ENCODE measurements around the gene RNF41. TPM values are rescaled to one million over a fixed set of nuclear protein-coding genes. Genes with fewer than 3 reads are reported as not detected.
"Not testable (repeated sequence)": the region's sequence is repeated elsewhere in the genome, so short reads cannot be mapped to it uniquely, and the experiment has no call there.

Gene RNF41
- total RNA-seq (10 to 100 TPM; 50.9 to 61.4 TPM), polyA plus RNA-seq (10 to 100 TPM; 32.9 to 39.3 TPM)
- long read RNA-seq, donor 1, full-length matches to known transcripts = 143 of 182 reads
- long read RNA-seq, donor 1, partial matches to known transcripts = 17 of 182 reads
- long read RNA-seq, donor 1, other reads (novel, unspliced or antisense) = 22 of 182 reads
- long read RNA-seq, donor 2, full-length matches to known transcripts = 16 of 23 reads
- long read RNA-seq, donor 2, partial matches to known transcripts = 0 of 23 reads
- long read RNA-seq, donor 2, other reads (novel, unspliced or antisense) = 7 of 23 reads

GRCh38 chr12:56221757-56222530, at the start of gene RNF41:
Gene RNF41, minus strand, starts transcription at chr12:56221922. Its CDS starts 7,875 bp downstream, at chr12:56214047.
- Histone ChIP-seq H3K4me3 (ENCODE audit: low read length in 2 of 2) (peak within 1 kb of the TSS; percentile 60 to 74), H3K27ac (ENCODE audit: low read depth in 1 of 2, low read length in 2 of 2) (peak within 1 kb of the TSS; percentile 83 to 96), H3K9me3 (ENCODE audit: control insufficient read depth, low read length) (no peaks in the 10 kb centered on the region), H3K4me1 (ENCODE audit: control insufficient read depth in 1 of 2, insufficient read depth in 2 of 2, low read length in 2 of 2) (no peaks in the 10 kb centered on the region), H3K36me3 (ENCODE audit: control insufficient read depth in 1 of 2, insufficient read depth in 2 of 2, low read length in 1 of 2) (no peaks in the 10 kb centered on the region), H3K27me3 (ENCODE audit: control insufficient read depth in 1 of 2, insufficient read depth in 2 of 2, low read length in 1 of 2) (no peaks in the 10 kb centered on the region)
- WGBS, 2 donors = 1% methylated on average over 40 to 42 of the region's 42 CpGs
- ATAC-seq (ENCODE audit: low FRiP score) (peak; percentile 94), DNase-seq (peak; percentile 98 to 99)
- intact Hi-C loops (cut with DNase I) = loop anchor here in 1 of 2 donors (5.0 kb wide), 1 partner anchor 35 kb away; the partner anchor contains the start of gene ANKRD52

DNA sequence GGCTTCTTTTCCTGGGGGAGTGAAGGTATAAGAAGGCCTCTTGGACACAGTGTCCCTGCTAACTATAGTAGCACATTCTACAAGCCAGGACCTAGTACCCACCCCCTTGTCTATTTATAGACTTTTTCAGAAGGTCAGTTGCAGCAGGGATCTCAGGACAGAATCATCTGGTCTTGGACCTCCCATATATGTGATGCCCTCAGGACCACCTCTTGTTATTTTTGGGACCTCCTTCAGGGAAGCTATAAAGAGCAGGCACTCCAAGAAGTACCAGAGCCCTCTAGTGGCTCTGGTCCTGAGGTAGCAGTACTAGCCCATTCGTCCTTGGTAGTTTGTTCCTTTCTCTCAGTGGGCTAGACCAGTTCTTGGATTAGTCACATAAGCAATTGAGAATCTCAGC, 49.3 kb upstream of the RNF41 start:
- 2 to 7% methylated on average over 1 of the region's 1 CpG for WGBS, 2 donors
- no peak for DNase-seq
- ATAC-seq (ENCODE audit: low FRiP score) = peak; percentile 5
- Histone ChIP-seq H3K4me1 (ENCODE audit: control insufficient read depth in 1 of 2, insufficient read depth in 2 of 2, low read length in 2 of 2) (no peaks in the 10 kb centered on the region), H3K27ac (ENCODE audit: low read depth in 1 of 2, low read length in 2 of 2) (no peak overlapping the region), H3K27me3 (ENCODE audit: control insufficient read depth in 1 of 2, insufficient read depth in 2 of 2, low read length in 1 of 2) (no peaks in the 10 kb centered on the region), H3K36me3 (ENCODE audit: control insufficient read depth in 1 of 2, insufficient read depth in 2 of 2, low read length in 1 of 2) (peaks cover 6 to 9% of the 10 kb centered on the region in 2 donors), H3K4me3 (ENCODE audit: low read length in 2 of 2) (no peak overlapping the region), H3K9me3 (ENCODE audit: control insufficient read depth, low read length) (no peaks in the 10 kb centered on the region)
- intact Hi-C loops (cut with DNase I) = no loop called here

DNA sequence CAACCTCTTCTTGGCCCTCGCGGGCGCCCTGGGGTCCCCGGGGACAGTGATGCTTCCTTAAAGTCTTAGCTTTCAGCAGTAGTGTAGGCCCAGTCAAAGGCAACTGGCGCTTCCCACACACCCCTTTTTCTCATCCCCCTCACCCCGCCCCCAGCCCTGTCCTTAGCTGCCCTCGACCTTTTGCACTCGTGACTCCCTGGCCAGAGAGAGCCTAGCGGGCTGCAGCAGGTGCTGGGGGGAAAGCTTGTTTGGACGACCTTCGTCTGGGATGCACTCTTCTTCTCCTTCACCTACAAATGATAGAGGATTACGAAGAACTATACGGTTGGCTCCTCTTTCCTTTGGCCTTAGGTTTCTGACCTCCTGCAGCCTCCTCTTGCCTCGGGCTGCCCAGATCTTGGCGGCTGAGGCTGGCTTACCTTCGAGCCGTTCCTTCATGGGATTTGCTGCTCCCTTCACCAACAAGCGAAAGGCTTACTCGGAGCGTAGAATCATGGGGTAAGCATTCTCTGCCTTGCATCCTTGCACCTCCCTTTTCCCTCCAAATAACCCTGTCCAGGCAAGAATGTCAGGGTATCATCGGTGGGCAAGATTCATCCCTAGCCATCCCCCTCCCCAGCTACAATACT, 45.8 kb upstream of the RNF41 start:
- Histone ChIP-seq H3K36me3 (ENCODE audit: control insufficient read depth in 1 of 2, insufficient read depth in 2 of 2, low read length in 1 of 2) (peaks cover 0 to 1% of the 10 kb centered on the region in 2 donors), H3K4me1 (ENCODE audit: control insufficient read depth in 1 of 2, insufficient read depth in 2 of 2, low read length in 2 of 2) (no peaks in the 10 kb centered on the region), H3K9me3 (ENCODE audit: control insufficient read depth, low read length) (no peaks in the 10 kb centered on the region), H3K27ac (ENCODE audit: low read depth in 1 of 2, low read length in 2 of 2) (peak overlapping the region in 1 of 2 donors; percentile 69), H3K27me3 (ENCODE audit: control insufficient read depth in 1 of 2, insufficient read depth in 2 of 2, low read length in 1 of 2) (no peaks in the 10 kb centered on the region), H3K4me3 (ENCODE audit: low read length in 2 of 2) (peak overlapping the region; percentile 46 to 54)
- 25 to 27% methylated on average over 21 of the region's 21 CpGs for WGBS, 2 donors
- no peak for DNase-seq
- peak; percentile 16 for ATAC-seq (ENCODE audit: low FRiP score)
- intact Hi-C loops (cut with DNase I) = no loop called here

DNA sequence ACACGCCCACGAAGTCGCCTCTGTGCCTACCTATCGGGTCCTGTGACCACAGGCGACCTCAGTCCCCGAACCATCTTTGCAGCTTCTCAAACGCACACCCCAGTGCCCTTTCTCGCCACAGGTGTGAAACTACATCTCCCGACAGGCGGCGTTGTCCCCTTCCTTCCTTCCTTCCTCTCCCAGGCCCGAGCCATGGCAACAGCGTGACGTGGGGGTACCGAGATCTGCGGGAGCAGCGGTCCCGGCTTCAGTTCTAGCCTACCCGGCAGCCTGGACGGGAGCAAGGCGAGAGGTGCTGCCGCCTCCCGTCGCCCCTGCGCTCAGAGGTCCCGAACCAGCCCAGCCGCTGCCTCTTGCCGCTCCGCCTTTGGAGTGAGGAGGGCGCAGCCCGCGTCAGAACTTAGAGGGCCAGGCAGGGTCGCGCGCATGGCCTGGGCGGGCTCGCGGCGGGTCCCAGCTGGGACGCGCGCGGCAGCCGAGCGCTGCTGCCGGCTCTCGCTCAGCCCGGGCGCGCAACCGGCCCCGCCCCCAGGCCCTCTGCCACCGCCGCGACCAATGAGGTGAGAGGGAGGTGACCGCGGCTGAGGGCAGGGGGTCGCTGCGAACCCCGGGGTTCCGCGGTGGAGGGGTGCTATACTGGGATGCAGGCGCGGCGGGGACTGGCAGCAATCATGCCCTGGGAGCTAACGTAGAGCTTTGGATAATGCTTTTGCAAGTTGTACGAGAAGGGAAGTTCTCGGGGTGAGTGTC, 45.1 kb upstream of the RNF41 start, which contains the start of gene COQ10A:
COQ10A (plus strand) TSS at position 250 of the 750 bp plus-strand sequence; CDS start at position 427, 177 bp downstream.
- no peaks in the 10 kb centered on the region for H3K27me3 ChIP-seq (ENCODE audit: control insufficient read depth in 1 of 2, insufficient read depth in 2 of 2, low read length in 1 of 2)
- H3K9me3 ChIP-seq (ENCODE audit: control insufficient read depth, low read length) = no peaks in the 10 kb centered on the region
- ATAC-seq (ENCODE audit: low FRiP score) (peak; percentile 96), DNase-seq (peak; percentile 94 to 95)
- H3K36me3 ChIP-seq (ENCODE audit: control insufficient read depth in 1 of 2, insufficient read depth in 2 of 2, low read length in 1 of 2) = peaks cover 0 to 1% of the 10 kb centered on the region in 2 donors
- peak within 1 kb of the TSS; percentile 46 to 54 for H3K4me3 ChIP-seq (ENCODE audit: low read length in 2 of 2)
- intact Hi-C loops (cut with DNase I) = no loop called here
- H3K27ac ChIP-seq (ENCODE audit: low read depth in 1 of 2, low read length in 2 of 2) = peak within 1 kb of the TSS in 1 of 2 donors; percentile 72
- H3K4me1 ChIP-seq (ENCODE audit: control insufficient read depth in 1 of 2, insufficient read depth in 2 of 2, low read length in 2 of 2) = no peaks in the 10 kb centered on the region
- 0 to 1% methylated on average over 55 to 68 of the region's 68 CpGs for WGBS, 2 donors

DNA sequence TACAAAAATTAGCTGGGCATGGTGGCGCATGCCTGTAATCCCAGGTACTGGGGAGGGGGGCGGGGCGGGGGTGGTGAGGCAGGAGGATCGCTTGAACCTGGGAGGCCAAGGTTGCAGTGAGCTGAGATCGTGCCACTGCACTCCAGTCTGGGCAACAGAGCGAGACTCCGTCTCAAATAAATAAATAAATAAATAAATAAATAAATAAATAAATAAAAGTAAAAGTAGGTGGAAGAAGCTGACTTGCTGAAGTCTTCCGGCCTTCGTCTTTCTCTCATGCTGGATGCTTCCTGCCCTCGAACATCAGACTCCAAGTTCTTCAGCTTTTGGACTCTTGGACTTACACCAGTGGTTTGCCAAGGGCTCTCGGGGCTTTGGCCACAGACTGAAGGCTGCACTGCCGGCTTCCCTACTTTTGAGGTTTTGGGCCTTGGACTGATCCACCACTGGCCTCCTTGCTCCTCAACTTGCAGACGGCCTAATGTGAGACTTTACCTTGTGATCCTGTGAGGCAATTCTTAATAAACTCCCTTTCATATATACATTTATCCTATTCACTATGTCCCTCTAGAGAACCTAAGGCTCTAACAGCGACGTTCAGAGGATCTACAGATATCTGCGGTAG, 44.5 kb upstream of the RNF41 start:
- not testable (repeated sequence) for DNase-seq; ATAC-seq (ENCODE audit: low FRiP score)

DNA sequence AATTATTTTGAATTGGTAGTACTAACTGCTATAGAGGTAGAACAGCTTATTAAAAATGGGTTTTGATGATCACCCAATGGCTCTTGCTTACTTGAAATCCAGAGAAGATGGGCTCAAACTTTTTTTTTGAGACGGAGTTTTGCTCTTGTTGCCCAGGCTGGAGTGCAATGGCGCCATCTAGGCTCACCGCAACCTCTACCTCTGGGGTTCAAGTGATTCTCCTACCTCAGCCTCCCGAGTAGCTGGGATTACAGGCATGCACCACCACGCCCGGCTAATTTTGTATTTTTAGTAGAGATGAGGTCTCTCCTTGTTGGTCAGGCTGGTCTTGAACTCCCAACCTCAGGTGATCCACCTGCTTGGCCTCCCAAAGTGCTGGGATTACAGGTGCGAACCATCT, 41.2 kb upstream of the RNF41 start:
- WGBS, 2 donors = 90 to 93% methylated on average over 7 of the region's 7 CpGs
- intact Hi-C loops (cut with DNase I) = not testable (repeated sequence)

More for the DNA sequence above, 44.5 kb upstream of the RNF41 start:
- peak overlapping the region in 1 of 2 donors; percentile 54 for H3K4me3 ChIP-seq (ENCODE audit: low read length in 2 of 2)
- H3K27me3 ChIP-seq (ENCODE audit: control insufficient read depth in 1 of 2, insufficient read depth in 2 of 2, low read length in 1 of 2); intact Hi-C loops (cut with DNase I); H3K36me3 ChIP-seq (ENCODE audit: control insufficient read depth in 1 of 2, insufficient read depth in 2 of 2, low read length in 1 of 2); H3K4me1 ChIP-seq (ENCODE audit: control insufficient read depth in 1 of 2, insufficient read depth in 2 of 2, low read length in 2 of 2); H3K9me3 ChIP-seq (ENCODE audit: control insufficient read depth, low read length): not testable (repeated sequence)
- WGBS, 2 donors = 44 to 50% methylated on average over 15 to 16 of the region's 16 CpGs
- peak overlapping the region in 1 of 2 donors; percentile 72 for H3K27ac ChIP-seq (ENCODE audit: low read depth in 1 of 2, low read length in 2 of 2)

GRCh38 chr12:56261503-56262232, 39.9 kb upstream of the RNF41 start:
- intact Hi-C loops (cut with DNase I) = no loop called here

More for the DNA sequence above, 41.2 kb upstream of the RNF41 start:
- H3K4me3 ChIP-seq (ENCODE audit: low read length in 2 of 2); H3K36me3 ChIP-seq (ENCODE audit: control insufficient read depth in 1 of 2, insufficient read depth in 2 of 2, low read length in 1 of 2); H3K27ac ChIP-seq (ENCODE audit: low read depth in 1 of 2, low read length in 2 of 2); ATAC-seq (ENCODE audit: low FRiP score); H3K9me3 ChIP-seq (ENCODE audit: control insufficient read depth, low read length); H3K27me3 ChIP-seq (ENCODE audit: control insufficient read depth in 1 of 2, insufficient read depth in 2 of 2, low read length in 1 of 2); DNase-seq; H3K4me1 ChIP-seq (ENCODE audit: control insufficient read depth in 1 of 2, insufficient read depth in 2 of 2, low read length in 2 of 2): not testable (repeated sequence)

More at GRCh38 chr12:56261503-56262232, 39.9 kb upstream of the RNF41 start:
- ATAC-seq (ENCODE audit: low FRiP score) = no peak
- 87 to 90% methylated on average over 5 of the region's 5 CpGs for WGBS, 2 donors
- DNase-seq = no peak
- Histone ChIP-seq H3K9me3 (ENCODE audit: control insufficient read depth, low read length) (no peaks in the 10 kb centered on the region), H3K4me3 (ENCODE audit: low read length in 2 of 2) (no peak overlapping the region), H3K4me1 (ENCODE audit: control insufficient read depth in 1 of 2, insufficient read depth in 2 of 2, low read length in 2 of 2) (peaks cover 0 to under 1% of the 10 kb centered on the region in 2 donors), H3K27ac (ENCODE audit: low read depth in 1 of 2, low read length in 2 of 2) (no peak overlapping the region), H3K36me3 (ENCODE audit: control insufficient read depth in 1 of 2, insufficient read depth in 2 of 2, low read length in 1 of 2) (no peaks in the 10 kb centered on the region), H3K27me3 (ENCODE audit: control insufficient read depth in 1 of 2, insufficient read depth in 2 of 2, low read length in 1 of 2) (no peaks in the 10 kb centered on the region)
